GM06990 (cell line): Measurements from ENCODE around the gene C11orf21.

Experiments used
- DNase-seq: peaks from one replicate; pipeline ENCODE4 v3.0.0-alpha.2; 2011; ENCODE audit not compliant: insufficient read length; ENCODE audit errors: extremely low read depth
- H3K27me3 ChIP-seq: replicated peaks from 2 replicates; pipeline ENCODE4 v1.6.0; 2011; ENCODE audit warnings: low read length; ENCODE audit not compliant: control insufficient read depth, insufficient read depth
- H3K36me3 ChIP-seq: 2 replicates; pipeline ENCODE4 v1.5.1; 2011; ENCODE audit warnings: low read length; ENCODE audit not compliant: control insufficient read depth, insufficient read depth
- H3K4me3 ChIP-seq: replicated peaks from 2 replicates; pipeline ENCODE4 v1.5.1; 2011; ENCODE audit warnings: low read depth, mild to moderate bottlenecking, control low read depth, low read length
- CTCF ChIP-seq: IDR thresholded peaks from 2 replicates; pipeline ENCODE4 v1.5.1; 2011; ENCODE audit warnings: low read length, control low read depth, mild to moderate bottlenecking, inconsistent platforms; ENCODE audit not compliant: insufficient read depth, poor library complexity, severe bottlenecking

Gene C11orf21

GRCh38 chr11:2300290-2300935 is 1.3 kb downstream of the C11orf21 start:
- DNase-seq: no peak
- Histone ChIP-seq H3K36me3 (no peaks in the 10 kb centered on the region), H3K27me3 (peaks cover 2% of the 10 kb centered on the region; the same call in 1 of the 2 replicates), H3K4me3 (no peak overlapping the region)
- TF ChIP-seq CTCF: no peak

GRCh38 chr11:2299773-2300172 is 1.9 kb downstream of the C11orf21 start:
- H3K36me3 ChIP-seq: no peaks in the 10 kb centered on the region
- DNase-seq: no peak
- TF ChIP-seq CTCF: no peak
- peaks cover 2% of the 10 kb centered on the region; the same call in 1 of the 2 replicates for H3K27me3 ChIP-seq
- no peak overlapping the region for H3K4me3 ChIP-seq

GRCh38 chr11:2298795-2299761 is 2.6 kb downstream of the C11orf21 start:
- DNase-seq: no peak
- TF ChIP-seq CTCF: peak; percentile 36
- Histone ChIP-seq H3K27me3 (peaks cover 2% of the 10 kb centered on the region; the same call in 1 of the 2 replicates), H3K4me3 (no peak overlapping the region), H3K36me3 (no peaks in the 10 kb centered on the region)

GRCh38 chr11:2298131-2298794 is 3.5 kb downstream of the C11orf21 start:
- Histone ChIP-seq H3K36me3 (no peaks in the 10 kb centered on the region), H3K27me3 (peaks cover 2% of the 10 kb centered on the region; the same call in 1 of the 2 replicates), H3K4me3 (no peak overlapping the region)
- DNase-seq: no peak
- no peak for TF ChIP-seq CTCF

GRCh38 chr11:2297623-2298030 is 4.1 kb downstream of the C11orf21 start:
- Histone ChIP-seq H3K4me3 (no peak overlapping the region), H3K27me3 (peaks cover 2% of the 10 kb centered on the region; the same call in 1 of the 2 replicates), H3K36me3 (no peaks in the 10 kb centered on the region)
- TF ChIP-seq CTCF: no peak
- DNase-seq: no peak
